HFF-Myc (cell line): ENCODE measurements around the gene BLID.

Experiments used
- DNase-seq: peaks from one replicate; pipeline ENCODE4 v3.0.0-alpha.2; 2011; ENCODE audit warnings: low read depth; ENCODE audit errors: extremely low read depth
- H3K4me3 ChIP-seq: replicated peaks from 2 replicates; pipeline ENCODE4 v1.5.1; 2011; ENCODE audit warnings: low read depth, mild to moderate bottlenecking, control low read depth, low read length
- TF ChIP-seq, protein P1 (sequence below): IDR thresholded peaks from 2 replicates; pipeline ENCODE4 v1.5.1; 2012; ENCODE audit warnings: mild to moderate bottlenecking, low read depth, low read length, control low read depth; ENCODE audit errors: missing control alignments

BLID gene

DNA sequence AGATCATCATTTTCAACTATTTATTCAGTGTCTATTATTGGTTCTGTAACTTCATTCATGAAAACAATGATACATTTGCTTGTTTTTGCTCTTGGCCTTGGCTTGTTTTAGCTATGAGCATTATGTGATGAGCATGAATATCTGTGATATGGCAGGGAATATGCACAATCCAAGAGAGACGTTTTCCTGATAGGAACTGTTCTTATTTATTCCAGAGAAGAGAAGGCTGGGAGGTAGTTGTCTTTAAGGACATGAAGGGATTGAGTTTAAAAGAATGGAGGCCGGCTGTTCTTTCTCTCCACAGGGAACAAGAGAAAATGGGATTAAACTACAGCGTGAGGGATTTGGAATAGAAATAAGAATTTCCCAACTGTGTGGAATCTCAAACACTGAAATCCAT is 30.3 kb downstream of the BLID start:
- DNase-seq: no peak
- H3K4me3 ChIP-seq: no peak overlapping the region
- TF ChIP-seq, protein P1, sequence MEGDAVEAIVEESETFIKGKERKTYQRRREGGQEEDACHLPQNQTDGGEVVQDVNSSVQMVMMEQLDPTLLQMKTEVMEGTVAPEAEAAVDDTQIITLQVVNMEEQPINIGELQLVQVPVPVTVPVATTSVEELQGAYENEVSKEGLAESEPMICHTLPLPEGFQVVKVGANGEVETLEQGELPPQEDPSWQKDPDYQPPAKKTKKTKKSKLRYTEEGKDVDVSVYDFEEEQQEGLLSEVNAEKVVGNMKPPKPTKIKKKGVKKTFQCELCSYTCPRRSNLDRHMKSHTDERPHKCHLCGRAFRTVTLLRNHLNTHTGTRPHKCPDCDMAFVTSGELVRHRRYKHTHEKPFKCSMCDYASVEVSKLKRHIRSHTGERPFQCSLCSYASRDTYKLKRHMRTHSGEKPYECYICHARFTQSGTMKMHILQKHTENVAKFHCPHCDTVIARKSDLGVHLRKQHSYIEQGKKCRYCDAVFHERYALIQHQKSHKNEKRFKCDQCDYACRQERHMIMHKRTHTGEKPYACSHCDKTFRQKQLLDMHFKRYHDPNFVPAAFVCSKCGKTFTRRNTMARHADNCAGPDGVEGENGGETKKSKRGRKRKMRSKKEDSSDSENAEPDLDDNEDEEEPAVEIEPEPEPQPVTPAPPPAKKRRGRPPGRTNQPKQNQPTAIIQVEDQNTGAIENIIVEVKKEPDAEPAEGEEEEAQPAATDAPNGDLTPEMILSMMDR: no peak

DNA sequence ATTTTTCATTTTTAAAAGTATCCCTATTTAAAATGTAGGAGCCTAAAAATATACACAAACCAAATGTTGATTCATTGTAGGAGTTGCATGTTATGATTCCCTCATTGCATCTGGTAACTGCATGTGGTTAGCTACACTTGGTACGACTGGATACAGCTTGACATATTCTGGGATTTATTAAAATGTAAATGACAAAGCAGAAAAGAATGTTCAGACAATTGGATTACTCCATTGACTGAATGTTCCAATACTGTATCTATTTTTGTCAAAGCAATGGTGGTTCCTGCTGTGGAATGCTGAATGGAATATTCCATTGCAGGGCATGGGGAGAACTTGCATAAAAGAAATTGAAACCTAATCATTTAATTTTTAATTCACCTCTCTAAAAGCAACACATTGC is 30.8 kb downstream of the BLID start:
- TF ChIP-seq, protein P1: no peak
- peak; percentile 91 for DNase-seq
- no peak overlapping the region for H3K4me3 ChIP-seq

DNA sequence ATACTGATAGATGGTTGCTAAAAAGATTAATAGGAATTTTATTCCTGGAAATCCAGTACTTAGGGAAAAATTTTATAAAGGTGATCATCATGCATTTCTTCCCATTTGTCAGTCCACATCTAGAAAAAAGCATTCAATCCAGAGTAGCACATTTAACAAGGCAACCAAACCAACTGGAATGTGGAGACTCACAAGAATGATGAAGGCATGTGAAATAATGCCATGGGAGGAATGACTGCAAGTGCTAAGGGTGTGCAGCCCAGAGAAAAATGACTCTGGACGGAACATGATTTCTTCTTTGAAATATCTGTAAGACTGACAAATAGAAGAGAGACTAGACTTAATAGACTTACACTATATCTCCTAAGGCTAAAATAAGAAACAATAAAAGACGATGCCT is 33.8 kb downstream of the BLID start:
- H3K4me3 ChIP-seq: no peak overlapping the region
- DNase-seq: no peak
- TF ChIP-seq, protein P1: no peak

DNA sequence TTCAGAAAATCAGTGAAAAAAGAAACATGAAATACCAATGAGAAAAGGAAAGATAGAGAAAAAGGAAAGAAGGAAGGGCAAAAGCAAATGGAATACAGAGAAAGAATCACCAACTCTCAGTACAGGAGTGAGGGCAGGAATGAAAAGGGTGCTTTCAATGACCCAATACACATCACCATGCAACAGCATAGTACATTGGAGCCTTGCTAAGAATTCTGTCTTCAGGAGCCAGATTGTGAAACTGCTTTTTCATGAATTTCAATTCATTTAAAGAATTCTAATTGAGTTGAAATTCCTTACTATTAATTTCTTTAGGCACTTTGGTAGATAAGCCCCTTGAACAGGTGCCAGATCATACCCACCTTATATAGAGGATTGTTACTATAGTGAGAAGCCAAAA is 34.9 kb downstream of the BLID start:
- DNase-seq: no peak

DNA sequence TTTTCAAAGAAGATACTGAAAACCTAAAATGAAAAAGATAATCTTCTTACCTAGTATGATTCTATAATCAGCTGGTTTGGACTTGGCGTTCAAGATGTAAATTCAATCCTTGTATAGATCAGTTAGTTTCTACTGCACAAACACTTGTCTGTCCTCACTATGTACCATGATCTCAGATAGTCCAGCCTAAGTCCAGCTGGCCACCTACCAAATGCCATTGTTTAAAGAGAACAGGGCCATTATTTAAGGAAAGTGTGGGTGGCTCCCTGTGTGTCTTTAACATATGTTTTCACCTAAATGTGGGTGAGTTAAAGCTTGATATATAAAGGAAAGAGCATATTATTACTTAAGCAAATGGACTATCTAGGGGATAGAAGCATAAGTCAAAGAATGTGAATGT is 38.6 kb downstream of the BLID start:
- TF ChIP-seq, protein P1: no peak
- no peak for DNase-seq
- H3K4me3 ChIP-seq: no peak overlapping the region

More for the DNA sequence above, 34.9 kb downstream of the BLID start:
- TF ChIP-seq, protein P1: no peak
- no peak overlapping the region for H3K4me3 ChIP-seq

DNA sequence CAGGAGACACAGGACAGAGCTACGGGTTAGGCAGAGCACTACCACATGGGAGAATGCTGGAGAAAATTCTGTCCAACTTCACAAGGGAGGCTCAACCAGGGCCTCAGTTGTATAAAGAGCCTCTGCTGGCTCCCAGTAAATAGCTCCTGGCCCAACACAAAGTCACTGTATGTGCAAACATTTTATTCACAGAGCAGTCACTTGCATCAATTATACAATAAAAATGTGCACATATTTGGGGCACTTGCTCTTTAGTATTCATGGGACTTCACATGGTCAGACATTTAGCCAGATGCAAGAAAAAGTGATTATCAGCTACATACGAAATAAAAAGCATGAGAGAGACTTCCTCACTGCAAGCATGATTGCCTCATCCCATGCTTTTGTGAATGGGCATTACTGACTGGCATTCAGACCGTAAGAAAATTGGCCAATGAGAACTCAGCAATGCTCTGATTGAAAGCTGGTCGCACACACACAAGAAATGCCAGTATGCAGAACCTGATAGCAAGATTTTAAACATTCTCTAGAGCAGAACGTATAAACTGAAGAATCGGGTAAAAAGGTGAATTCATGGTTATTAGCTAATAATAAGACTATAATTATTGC is 39.4 kb downstream of the BLID start:
- no peak for DNase-seq
- no peak overlapping the region for H3K4me3 ChIP-seq
- TF ChIP-seq, protein P1: no peak

DNA sequence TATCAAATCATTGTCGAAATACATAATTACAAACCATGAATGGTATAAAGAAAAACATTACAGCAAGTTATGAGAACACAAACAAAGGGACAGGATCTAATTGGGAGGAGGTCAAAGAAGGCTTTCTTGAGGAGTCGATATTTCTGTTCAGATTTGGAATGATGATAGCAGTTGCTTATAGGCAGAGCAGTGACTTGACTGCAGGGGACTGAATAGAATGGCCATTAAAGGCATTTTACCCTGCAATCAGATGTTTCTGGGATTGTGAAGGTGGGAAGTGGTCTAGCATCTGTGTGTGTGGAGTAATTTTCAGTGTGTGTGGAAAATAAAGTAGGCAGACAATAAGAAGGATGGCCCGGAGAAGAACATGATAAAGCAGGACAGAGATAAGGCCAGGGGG is 41.0 kb downstream of the BLID start:
- no peak overlapping the region for H3K4me3 ChIP-seq
- no peak for DNase-seq
- TF ChIP-seq, protein P1: no peak
